ENCODE results near the gene EPG5.

The EPG5 gene

DNA sequence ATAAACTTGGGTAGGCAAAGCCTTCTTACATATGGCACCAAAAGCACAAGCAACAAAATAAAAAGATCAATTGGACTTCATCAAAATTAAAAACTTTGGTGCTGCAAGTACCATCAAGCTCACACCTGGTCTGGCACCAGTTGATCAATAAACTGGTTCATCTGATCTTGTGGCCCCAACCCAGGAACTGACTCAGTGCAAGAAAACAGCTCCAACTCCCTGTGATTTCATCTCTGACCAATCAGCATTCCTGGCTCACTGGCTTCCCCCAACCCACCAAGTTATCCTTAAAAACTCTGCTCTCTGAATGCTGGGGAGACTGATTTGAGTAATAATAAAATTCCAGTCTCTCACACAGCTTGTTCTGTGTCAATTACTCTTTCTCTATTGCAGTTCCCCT lies 8.4 kb downstream of the EPG5 start:
- no peak for DNase-seq
- TF ChIP-seq GATA1 (IDR thresholded peaks at IDR 0.05; ENCODE audit: low read depth, low read length), result no peak
- no peak for TF ChIP-seq POLR2A (IDR thresholded peaks at IDR 0.05; ENCODE audit: low read length)

DNA sequence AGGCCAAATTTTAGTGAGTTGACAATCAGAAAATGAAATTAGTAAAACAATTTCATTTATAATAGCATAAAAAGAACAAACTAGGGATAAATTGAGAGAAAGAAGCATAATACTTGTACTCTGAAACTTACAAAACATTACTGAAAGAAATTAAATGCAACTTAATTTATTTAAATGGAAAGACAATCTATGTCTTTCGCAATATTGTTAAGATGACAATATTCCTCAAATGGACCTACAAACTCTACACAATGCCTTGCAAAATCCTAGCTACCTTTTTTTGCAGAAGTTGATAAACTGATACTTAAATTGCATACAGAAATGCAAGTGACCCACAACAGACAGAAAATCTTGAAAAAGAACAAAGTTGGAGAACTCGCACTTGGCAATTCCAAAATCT lies 9.1 kb downstream of the EPG5 start:
- no peak for DNase-seq
- TF ChIP-seq POLR2A (IDR thresholded peaks at IDR 0.05; ENCODE audit: low read length) (no peak), GATA1 (IDR thresholded peaks at IDR 0.05; ENCODE audit: low read depth, low read length) (no peak)

DNA sequence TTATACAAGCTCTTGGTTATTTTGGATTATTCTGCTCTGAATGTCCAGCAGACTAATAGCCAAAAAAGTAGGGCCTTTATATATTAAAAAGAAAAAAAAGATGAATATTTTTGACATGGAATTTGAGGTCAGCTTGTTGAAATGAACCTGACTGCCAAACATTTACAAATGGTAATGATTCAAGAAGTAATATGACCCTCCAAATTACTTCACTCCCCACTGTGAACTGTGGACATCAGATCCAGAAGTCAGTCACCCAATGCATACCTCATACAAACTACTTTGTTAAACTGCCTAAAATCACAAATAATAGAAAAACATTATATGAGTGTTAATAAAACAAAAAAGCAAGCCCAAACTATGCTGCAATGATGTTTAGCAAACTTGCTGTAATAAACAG lies 10.0 kb downstream of the EPG5 start:
- no peak for DNase-seq

DNA sequence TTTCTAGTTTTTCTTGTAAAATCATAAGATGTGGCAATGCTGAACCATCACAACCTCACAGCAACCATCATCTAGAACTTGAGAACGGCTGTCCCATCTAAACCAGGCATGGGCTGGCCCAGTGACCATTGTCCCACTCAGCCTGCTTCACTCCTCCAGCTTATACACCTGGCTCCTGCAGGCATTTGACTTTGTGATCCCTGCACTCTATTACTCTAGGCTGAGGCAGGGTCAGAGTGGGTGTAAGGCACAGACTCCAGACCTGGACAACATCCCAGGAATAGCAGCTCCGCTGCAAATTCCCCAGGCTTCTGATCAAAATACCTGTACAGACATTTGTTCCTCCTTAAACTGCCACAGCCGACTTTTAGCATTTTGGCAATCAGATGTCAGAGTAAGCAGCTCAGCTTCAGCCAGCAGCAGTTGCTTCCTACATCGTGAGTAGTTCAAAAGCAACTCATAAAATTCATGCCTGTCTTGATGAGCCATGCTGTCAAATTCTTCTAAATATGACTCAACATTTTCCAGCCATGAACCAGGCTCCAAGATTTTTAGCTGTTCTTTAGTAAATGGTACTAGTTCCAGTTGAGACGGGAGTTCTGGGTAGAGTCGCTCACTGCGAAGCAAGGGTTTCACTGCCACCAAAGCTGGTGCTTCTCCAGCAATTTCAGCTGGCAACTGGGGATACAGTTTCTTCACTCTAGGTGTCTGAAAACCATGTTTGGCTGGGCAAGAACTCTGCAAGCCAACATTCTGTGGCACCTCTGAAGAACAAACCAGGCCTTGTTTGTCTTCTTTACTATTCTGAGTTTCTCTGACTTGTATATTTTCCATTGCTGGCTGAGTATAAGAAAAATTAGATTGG lies 12.8 kb downstream of the EPG5 start:
- no peak for TF ChIP-seq POLR2A (IDR thresholded peaks at IDR 0.05; ENCODE audit: low read length)
- no peak for TF ChIP-seq GATA1 (IDR thresholded peaks at IDR 0.05; ENCODE audit: low read depth, low read length)
- DNase-seq, result no peak

More for the DNA sequence above, 10.0 kb downstream of the EPG5 start:
- TF ChIP-seq POLR2A (IDR thresholded peaks at IDR 0.05; ENCODE audit: low read length), result no peak
- no peak for TF ChIP-seq GATA1 (IDR thresholded peaks at IDR 0.05; ENCODE audit: low read depth, low read length)

DNA sequence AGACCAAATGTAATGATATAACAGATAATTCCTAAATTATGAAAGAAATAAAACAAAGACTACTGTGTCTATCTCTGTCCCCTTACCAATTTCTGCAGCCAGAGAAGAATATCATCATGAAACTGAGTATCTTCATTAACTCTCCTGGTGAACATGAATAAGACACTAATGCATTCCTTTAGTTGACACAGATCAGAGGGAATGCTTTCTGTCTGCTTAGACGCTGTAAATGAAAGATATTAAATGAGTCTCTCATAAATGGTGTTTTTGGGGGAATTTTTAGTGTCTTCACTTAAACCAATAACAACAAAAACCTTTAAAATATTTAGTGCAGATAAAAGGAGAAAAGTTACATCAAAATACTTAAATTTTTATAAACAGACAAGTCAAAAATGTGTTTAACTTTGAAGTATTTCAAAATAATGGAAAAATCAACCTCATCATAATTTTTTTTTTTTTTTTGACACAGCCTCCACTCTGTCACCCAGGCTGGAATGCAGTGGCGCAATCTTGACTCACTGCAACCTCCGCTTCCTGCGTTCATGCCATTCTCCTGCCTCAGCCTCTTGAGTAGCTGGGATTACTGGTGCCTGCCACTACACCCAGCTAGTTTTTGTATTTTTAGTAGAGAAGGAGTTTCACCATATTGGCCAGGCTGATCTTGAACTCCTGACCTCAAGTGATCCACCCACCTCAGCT lies 16.0 kb downstream of the EPG5 start:
- no peak for TF ChIP-seq GATA1 (IDR thresholded peaks at IDR 0.05; ENCODE audit: low read depth, low read length)
- no peak for TF ChIP-seq POLR2A (IDR thresholded peaks at IDR 0.05; ENCODE audit: low read length)
- DNase-seq, result no peak

DNA sequence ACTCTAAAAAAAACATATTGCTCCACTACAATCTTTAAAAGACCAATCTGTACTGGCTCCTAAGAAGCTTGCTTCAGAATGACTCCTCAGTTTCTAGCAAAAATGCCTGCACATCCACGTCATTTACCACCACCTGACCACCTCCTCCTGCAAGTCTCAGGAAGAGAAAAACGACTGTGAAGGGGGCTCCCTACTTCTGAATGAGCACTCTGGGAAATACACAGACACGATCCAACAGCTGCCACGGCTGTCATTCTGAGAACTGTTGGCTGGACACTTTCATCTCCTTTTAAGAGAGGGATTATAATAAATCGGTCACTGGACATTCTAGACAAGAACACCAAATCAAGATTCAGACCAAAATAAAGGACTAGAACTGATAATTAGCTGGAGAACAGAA lies 21.5 kb downstream of the EPG5 start:
- TF ChIP-seq GATA1 (IDR thresholded peaks at IDR 0.05; ENCODE audit: low read depth, low read length), result no peak
- no peak for TF ChIP-seq POLR2A (IDR thresholded peaks at IDR 0.05; ENCODE audit: low read length)
- no peak for DNase-seq

DNA sequence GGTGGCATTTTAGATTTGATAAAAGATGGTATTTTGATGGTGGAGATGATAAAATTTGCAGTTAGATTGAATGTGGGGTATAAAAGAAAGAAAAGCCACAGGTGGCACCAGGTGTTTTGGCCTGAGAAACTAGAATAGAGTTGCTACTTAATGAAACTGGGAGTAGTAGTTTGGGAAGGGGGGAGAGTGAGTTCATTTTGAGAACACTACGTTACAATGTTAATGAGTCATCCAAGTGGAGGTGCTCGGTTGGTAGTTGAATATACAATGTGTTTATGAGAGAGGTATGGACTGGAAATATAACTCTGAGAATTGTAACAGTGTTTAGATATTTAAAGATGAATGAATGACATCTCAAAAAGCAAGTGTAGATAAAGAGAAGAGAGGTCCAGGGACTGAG lies 26.4 kb downstream of the EPG5 start:
- TF ChIP-seq POLR2A (IDR thresholded peaks at IDR 0.05; ENCODE audit: low read length), result no peak
- no peak for TF ChIP-seq GATA1 (IDR thresholded peaks at IDR 0.05; ENCODE audit: low read depth, low read length)
- peak in 1 of 2 experiments; percentile 21 for DNase-seq

DNA sequence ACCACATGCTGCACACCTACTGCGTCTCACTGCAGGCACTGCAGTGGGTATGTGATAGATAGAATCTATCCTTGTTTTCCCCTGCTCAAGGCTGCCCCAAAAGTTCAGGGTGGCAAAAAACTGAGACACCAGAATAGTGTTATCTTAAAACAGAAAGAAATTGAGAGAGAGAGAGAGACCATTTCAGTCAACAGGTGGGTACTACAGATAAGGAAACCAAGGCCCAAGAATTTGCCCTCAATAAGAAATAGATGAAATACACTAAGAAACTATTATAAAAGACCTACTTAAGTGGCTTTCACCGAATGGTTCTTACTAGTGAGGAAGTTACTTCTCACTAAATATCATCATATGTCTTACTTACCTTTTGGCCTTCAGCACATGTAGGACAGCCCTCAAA lies 27.9 kb downstream of the EPG5 start:
- TF ChIP-seq POLR2A (IDR thresholded peaks at IDR 0.05; ENCODE audit: low read length), result no peak
- TF ChIP-seq GATA1 (IDR thresholded peaks at IDR 0.05; ENCODE audit: low read depth, low read length), result peak; percentile 44
- DNase-seq, result peak; percentile 85 to 93

DNA sequence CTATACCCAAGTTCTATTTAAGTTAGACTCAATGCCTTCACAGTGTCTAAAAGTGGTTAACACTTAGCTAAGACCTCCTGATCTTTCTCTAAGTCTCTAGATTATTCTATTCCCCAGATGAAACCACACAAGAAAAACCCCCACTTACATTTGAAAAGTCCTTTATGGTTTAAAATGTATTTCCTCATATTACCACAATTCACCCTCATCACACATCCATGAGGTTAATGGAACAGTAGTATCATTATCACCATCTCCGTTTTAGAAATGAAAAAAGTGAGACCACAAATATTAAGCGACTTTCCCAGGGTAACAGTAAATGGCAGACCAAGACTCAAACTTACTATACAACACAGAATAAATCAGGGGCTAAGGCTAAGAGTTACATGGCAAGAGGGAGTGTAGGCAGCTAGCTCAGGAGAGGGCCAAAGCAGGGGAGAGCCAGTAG lies 28.6 kb downstream of the EPG5 start:
- TF ChIP-seq POLR2A (IDR thresholded peaks at IDR 0.05; ENCODE audit: low read length) (no peak), GATA1 (IDR thresholded peaks at IDR 0.05; ENCODE audit: low read depth, low read length) (no peak)
- no peak for DNase-seq

DNA sequence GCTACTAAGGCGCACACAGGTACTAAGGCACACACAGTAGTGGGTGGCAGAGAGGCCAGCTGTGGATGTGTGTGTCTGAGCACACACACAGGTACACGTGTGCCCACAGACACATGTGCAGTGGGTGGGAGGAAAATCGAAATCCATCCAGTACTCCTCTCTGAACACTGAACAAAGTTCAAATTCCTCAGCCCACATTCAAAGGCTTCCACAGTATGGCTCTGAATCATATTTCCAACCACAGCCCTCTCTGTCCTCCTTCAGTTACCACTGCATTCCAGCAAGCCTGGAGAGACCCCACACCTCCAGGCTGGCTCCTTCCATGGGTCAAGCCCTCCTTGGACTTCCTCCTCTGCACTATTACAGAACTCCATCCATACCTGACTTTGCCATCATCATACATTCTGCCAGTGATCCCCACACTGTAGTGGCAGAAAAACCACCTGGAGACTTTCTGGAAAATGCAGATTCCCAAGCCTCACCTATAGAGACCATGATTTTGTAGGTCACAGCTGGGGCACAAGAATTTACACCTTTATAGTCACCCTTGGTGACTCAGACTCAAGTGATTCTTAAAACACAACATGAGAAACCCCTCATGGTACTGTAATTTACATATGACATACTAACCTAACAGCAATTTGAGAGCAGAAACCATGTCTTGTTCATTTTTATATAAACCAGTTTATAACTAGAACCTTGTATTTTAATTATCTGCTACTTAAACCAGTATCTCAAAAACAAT lies 31.4 kb downstream of the EPG5 start:
- TF ChIP-seq POLR2A (IDR thresholded peaks at IDR 0.05; ENCODE audit: low read length), result no peak
- no peak for TF ChIP-seq GATA1 (IDR thresholded peaks at IDR 0.05; ENCODE audit: low read depth, low read length)
- no peak for DNase-seq

DNA sequence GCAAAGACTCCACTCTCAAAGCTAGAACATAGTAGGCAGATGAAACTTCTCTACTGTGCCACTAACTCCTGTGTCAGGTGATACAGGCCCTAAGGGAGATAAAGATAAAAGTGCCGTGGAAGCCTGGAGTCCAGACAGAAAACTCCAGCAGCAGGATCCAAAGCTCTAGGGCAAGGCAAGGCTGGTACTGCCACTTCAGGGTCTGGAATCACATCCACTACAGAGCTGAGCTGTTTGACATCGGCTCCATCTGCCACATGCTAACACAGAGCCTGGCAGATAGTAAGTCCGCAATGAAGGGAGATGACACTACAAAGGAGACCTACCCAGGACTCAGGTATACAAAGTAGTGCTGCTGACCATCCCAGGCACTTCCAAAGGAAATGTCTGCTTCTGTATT lies 34.4 kb downstream of the EPG5 start:
- no peak for DNase-seq
- no peak for TF ChIP-seq GATA1 (IDR thresholded peaks at IDR 0.05; ENCODE audit: low read depth, low read length)
- TF ChIP-seq POLR2A (IDR thresholded peaks at IDR 0.05; ENCODE audit: low read length), result no peak

DNA sequence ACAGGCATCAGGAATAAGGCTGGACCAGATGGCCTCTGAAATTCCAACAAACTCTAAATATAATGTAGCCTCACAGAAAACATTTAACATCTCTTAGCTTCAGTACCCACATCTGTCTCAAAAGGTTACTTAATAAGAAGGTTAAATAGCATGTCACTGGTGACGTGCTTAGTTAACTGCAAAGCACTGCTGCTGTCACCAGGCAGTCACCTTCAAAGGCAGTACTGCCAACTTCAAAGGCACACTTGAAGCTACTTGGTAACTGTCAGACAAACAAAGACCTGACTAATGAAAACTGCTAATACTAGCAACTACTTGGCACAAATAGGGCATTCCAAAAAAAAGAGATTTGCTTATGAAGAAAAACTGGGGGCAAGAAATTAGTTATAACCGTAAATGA lies 36.2 kb downstream of the EPG5 start:
- TF ChIP-seq POLR2A (IDR thresholded peaks at IDR 0.05; ENCODE audit: low read length) (no peak), GATA1 (IDR thresholded peaks at IDR 0.05; ENCODE audit: low read depth, low read length) (no peak)
- no peak for DNase-seq

DNA sequence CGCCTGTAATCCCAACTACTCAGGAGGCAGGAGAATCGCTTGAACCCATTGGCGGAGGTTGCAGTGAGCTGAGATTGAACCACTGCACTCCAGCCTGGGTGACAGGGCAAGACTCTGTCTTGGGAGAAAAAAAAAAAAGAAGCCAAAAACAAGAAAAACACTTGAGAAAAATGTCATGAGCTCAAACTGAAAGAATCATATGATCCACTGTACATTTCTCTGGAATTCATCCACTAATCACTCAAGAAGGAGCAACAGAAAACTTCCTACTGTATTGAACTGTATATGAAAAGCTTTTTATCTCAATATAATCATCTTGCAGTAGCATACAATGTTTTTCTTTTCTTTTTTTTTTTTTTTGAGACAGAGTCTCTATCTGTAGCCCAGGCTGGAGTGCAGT lies 40.4 kb downstream of the EPG5 start:
- TF ChIP-seq POLR2A (IDR thresholded peaks at IDR 0.05; ENCODE audit: low read length) (no peak), GATA1 (IDR thresholded peaks at IDR 0.05; ENCODE audit: low read depth, low read length) (no peak)
- DNase-seq, result no peak

DNA sequence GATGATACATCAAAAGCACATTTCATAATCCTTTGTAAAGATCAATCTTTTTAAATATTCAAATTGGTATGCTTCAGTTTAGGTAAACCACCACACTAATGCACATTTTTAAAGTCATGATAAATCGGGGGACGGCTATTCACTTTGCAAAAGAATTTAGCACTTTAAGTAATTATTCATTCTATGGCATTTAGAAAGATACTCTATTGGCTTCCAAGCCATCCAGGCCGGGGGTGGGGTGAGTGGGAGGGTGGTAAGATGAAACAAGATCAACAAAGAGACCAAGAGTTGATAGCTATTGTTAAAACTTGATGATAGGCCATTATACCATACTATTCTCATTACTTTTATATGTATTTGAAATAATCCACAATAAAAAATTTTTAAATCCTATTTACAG lies 41.0 kb downstream of the EPG5 start:
- TF ChIP-seq POLR2A (IDR thresholded peaks at IDR 0.05; ENCODE audit: low read length) (no peak), GATA1 (IDR thresholded peaks at IDR 0.05; ENCODE audit: low read depth, low read length) (no peak)
- no peak for DNase-seq
